GM12865 (cell line): Measurements from ENCODE around the gene AUNIP.

Source experiments
- DNase-seq: peaks from one replicate; pipeline ENCODE4 v3.0.0; 2010; ENCODE audit warnings: low read depth
- H3K4me3 ChIP-seq: 2 replicates; pipeline ENCODE4 v1.5.1; 2011; ENCODE audit warnings: mild to moderate bottlenecking, low read depth, low read length, control low read depth
- CTCF ChIP-seq: IDR thresholded peaks from 2 replicates; pipeline ENCODE4 v1.5.1; 2011; ENCODE audit warnings: low read length, control low read depth, low read depth, inconsistent platforms; ENCODE audit not compliant: insufficient read depth; ENCODE audit errors: missing control alignments

AUNIP gene

GRCh38 chr1:25873120-25873519 lies 13.9 kb upstream of the AUNIP start:
- no peak overlapping the region for H3K4me3 ChIP-seq
- DNase-seq, result peak; percentile 20
- TF ChIP-seq CTCF, result no peak

GRCh38 chr1:25872713-25873112 lies 13.5 kb upstream of the AUNIP start:
- no peak overlapping the region for H3K4me3 ChIP-seq
- peak; percentile 28 for DNase-seq
- TF ChIP-seq CTCF, result no peak

- DNase-seq, result no peak
- H3K4me3 ChIP-seq, result no peak overlapping the region
- TF ChIP-seq CTCF, result no peak
These were observed 12.6 kb upstream of the AUNIP start for GRCh38 chr1:25871704-25872494.

GRCh38 chr1:25871086-25871703 lies 11.9 kb upstream of the AUNIP start:
- DNase-seq, result no peak
- no peak overlapping the region for H3K4me3 ChIP-seq
- no peak for TF ChIP-seq CTCF

- H3K4me3 ChIP-seq, result no peak overlapping the region
- no peak for TF ChIP-seq CTCF
- no peak for DNase-seq
These were observed 11.4 kb upstream of the AUNIP start for GRCh38 chr1:25870614-25871013.

- H3K4me3 ChIP-seq, result no peak overlapping the region
- DNase-seq, result no peak
- no peak for TF ChIP-seq CTCF
These were observed 10.8 kb upstream of the AUNIP start for GRCh38 chr1:25869909-25870606.
